Right lung (tissue), 5 donors: ENCODE measurements around the gene KLF16. TPM values are rescaled to one million over a fixed set of nuclear protein-coding genes. Genes with fewer than 3 reads are reported as not detected.

Experiments
- DNase-seq, 2 donors: peaks; one replicate each; pipeline ENCODE4 v3.0.0-alpha.2; 2013
- polyA plus RNA-seq, 5 donors: library from polyadenylated mRNA; unstranded; fragments of 120-200 nt; gene quantifications; one replicate each; pipeline versions ENCODE4 v1.2.1 to v1.2.3, GENCODE V29; 2013; ENCODE audit warnings: inconsistent platforms in 1 of 5, low replicate concordance in 1 of 5; ENCODE audit not compliant: insufficient read length in 5 of 5, insufficient read depth in 1 of 5

KLF16 gene
- polyA plus RNA-seq, 5 donors, result 3.3 to 12.8 (median 6.0) TPM

- DNase-seq, result peak in 1 of 2 donors; percentile 72
Observed at GRCh38 chr19:1856698-1857603, 6.4 kb downstream of the KLF16 start.

- DNase-seq, result no peak
Observed at GRCh38 chr19:1856345-1856697, 7.1 kb downstream of the KLF16 start.

GRCh38 chr19:1855828-1856255 lies 7.5 kb downstream of the KLF16 start:
- DNase-seq, result no peak

GRCh38 chr19:1855040-1855827 lies 8.1 kb downstream of the KLF16 start:
- peak; percentile 68 to 73 for DNase-seq

GRCh38 chr19:1854542-1855039 lies 8.8 kb downstream of the KLF16 start:
- DNase-seq, result no peak

- DNase-seq, result no peak
Observed at GRCh38 chr19:1854039-1854541, 9.3 kb downstream of the KLF16 start.

GRCh38 chr19:1853295-1854038 lies 9.9 kb downstream of the KLF16 start:
- DNase-seq, result no peak

- DNase-seq, result no peak
Observed at GRCh38 chr19:1852581-1853128, 10.7 kb downstream of the KLF16 start.

GRCh38 chr19:1851654-1852580 lies 11.5 kb downstream of the KLF16 start:
- DNase-seq, result peak; percentile 67 to 71

GRCh38 chr19:1850809-1851653 lies 12.3 kb downstream of the KLF16 start:
- no peak for DNase-seq

GRCh38 chr19:1849886-1850398 lies 13.4 kb downstream of the KLF16 start:
- no peak for DNase-seq

GRCh38 chr19:1849132-1849474 lies 14.3 kb downstream of the KLF16 start:
- DNase-seq, result no peak

- peak; percentile 97 for DNase-seq
Observed at GRCh38 chr19:1848399-1849131, 14.8 kb downstream of the KLF16 start, which contains the start of gene REXO1. Gene REXO1, minus strand, starts transcription at chr19:1848483. Its CDS starts 125 bp downstream, at chr19:1848358.

- DNase-seq, result no peak
Observed at GRCh38 chr19:1847684-1848398, 15.5 kb downstream of the KLF16 start.

- DNase-seq, result no peak
Observed at GRCh38 chr19:1847348-1847683, 16.1 kb downstream of the KLF16 start.

- no peak for DNase-seq
Observed at GRCh38 chr19:1846517-1847204, 16.7 kb downstream of the KLF16 start.

GRCh38 chr19:1845642-1846041 lies 17.7 kb downstream of the KLF16 start:
- no peak for DNase-seq
